HEK293 (cell line): Measurements from ENCODE around the gene TRIM33.
"Not testable (repeated sequence)": the region's sequence is repeated elsewhere in the genome, so short reads cannot be mapped to it uniquely, and the experiment has no call there.

Experiments
- CTCF ChIA-PET: fragments of 350-600 bp; formaldehyde crosslinking; extraction: SDS; loops from one replicate; lab custom pipeline; 2021; ENCODE audit warnings: antibody characterized with exemption; lab: Yijun Ruan, JAX
- POLR2A ChIA-PET: fragments of 300-600 bp; formaldehyde crosslinking; extraction: SDS; loops from one replicate; lab custom pipeline; 2020; ENCODE audit warnings: antibody characterized with exemption, inconsistent platforms; lab: Yijun Ruan, JAX
- H3K27ac ChIP-seq: fragments of 200-500 bp; sonication (Bioruptor generic); 2 replicates; pipeline ENCODE4 v1.5.1; 2014; ENCODE audit warnings: low read depth, low read length, control low read depth, inconsistent platforms; ENCODE audit errors: extremely low read depth
- H3K36me3 ChIP-seq, 2 experiments: fragments of 200-500 bp in 1 of 2; sonication (Bioruptor generic) in 1 of 2; 1 replicate in 1 of 2; 2 replicates in 1 of 2; pipeline ENCODE4 v1.5.1; 2014 to 2017; ENCODE audit warnings: inconsistent platforms in 2 of 2, low read length in 2 of 2; ENCODE audit not compliant: control insufficient read depth in 2 of 2, insufficient read depth in 1 of 2
- H3K4me1 ChIP-seq: fragments of 200-500 bp; sonication (Bioruptor generic); 2 replicates; pipeline ENCODE4 v1.5.1; 2014; ENCODE audit warnings: mild to moderate bottlenecking, low read length, inconsistent platforms; ENCODE audit not compliant: control insufficient read depth, insufficient read depth
- H3K4me3 ChIP-seq: 2 replicates; pipeline ENCODE4 v1.5.1; 2011; ENCODE audit warnings: low read depth, mild to moderate bottlenecking, control low read depth, low read length, moderate library complexity
- H3K9me3 ChIP-seq: fragments of 200-500 bp; sonication (Bioruptor generic); 2 replicates; pipeline ENCODE4 v1.5.1; 2014; ENCODE audit warnings: low read depth, low read length, inconsistent platforms; ENCODE audit not compliant: control insufficient read depth, insufficient read depth
- GLI2 ChIP-seq: fragments of 450-650 bp; formaldehyde crosslinking; IDR thresholded peaks from 2 replicates; pipeline ENCODE4; 2017; ENCODE audit warnings: missing biosample characterization, missing genetic modification characterization, low read depth, borderline replicate concordance
- KLF9 ChIP-seq: fragments of 450-650 bp; formaldehyde crosslinking; IDR thresholded peaks from 2 replicates; pipeline ENCODE4 v1.5.1; 2016; ENCODE audit warnings: missing biosample characterization, missing genetic modification characterization, low read depth
- MYNN ChIP-seq: fragments of 450-650 bp; formaldehyde crosslinking; IDR thresholded peaks from 2 replicates; pipeline ENCODE4 v1.5.1; 2016; ENCODE audit warnings: missing biosample characterization, missing genetic modification characterization, borderline replicate concordance
- PRDM6 ChIP-seq: fragments of 450-650 bp; formaldehyde crosslinking; IDR thresholded peaks from 2 replicates; pipeline ENCODE4 v1.5.1; 2017; ENCODE audit warnings: missing biosample characterization, missing genetic modification characterization
- RBAK ChIP-seq: fragments of 450-650 bp; formaldehyde crosslinking; IDR thresholded peaks from 2 replicates; pipeline ENCODE4 v1.5.1; 2016; ENCODE audit warnings: missing biosample characterization, missing genetic modification characterization
- REPIN1 ChIP-seq: fragments of 450-650 bp; formaldehyde crosslinking; IDR thresholded peaks from 2 replicates; pipeline ENCODE4 v1.5.1; 2017; ENCODE audit warnings: missing biosample characterization, missing genetic modification characterization, low read depth
- ZFHX2 ChIP-seq: fragments of 450-650 bp; formaldehyde crosslinking; conservative IDR thresholded peaks from 2 replicates; pipeline ENCODE4 v1.5.1; 2016; ENCODE audit warnings: missing biosample characterization, missing genetic modification characterization
- ZFP69B ChIP-seq: fragments of 450-650 bp; formaldehyde crosslinking; IDR thresholded peaks from 2 replicates; pipeline ENCODE4 v1.5.1; 2016; ENCODE audit warnings: missing biosample characterization, missing genetic modification characterization
- ZNF112 ChIP-seq: fragments of 450-650 bp; formaldehyde crosslinking; IDR thresholded peaks from 2 replicates; pipeline ENCODE4 v1.5.0; 2017; ENCODE audit warnings: missing biosample characterization, missing genetic modification characterization
- ZNF114 ChIP-seq: fragments of 450-650 bp; formaldehyde crosslinking; IDR thresholded peaks from 2 replicates; pipeline ENCODE4 v1.5.0; 2017; ENCODE audit warnings: missing biosample characterization, missing genetic modification characterization
- ZNF221 ChIP-seq: fragments of 450-650 bp; formaldehyde crosslinking; IDR thresholded peaks from 2 replicates; pipeline ENCODE4 v1.5.1; 2017; ENCODE audit warnings: missing biosample characterization, missing genetic modification characterization, borderline replicate concordance
- ZNF548 ChIP-seq: fragments of 450-650 bp; formaldehyde crosslinking; IDR thresholded peaks from 2 replicates; pipeline ENCODE4 v1.5.1; 2016; ENCODE audit warnings: missing biosample characterization, missing genetic modification characterization
- ZNF600 ChIP-seq: fragments of 450-650 bp; formaldehyde crosslinking; IDR thresholded peaks from 2 replicates; pipeline ENCODE4 v1.5.1; 2016; ENCODE audit warnings: missing biosample characterization, missing genetic modification characterization
- ZNF626 ChIP-seq: fragments of 450-650 bp; sonication (Bioruptor Pico); formaldehyde crosslinking; IDR thresholded peaks from 2 replicates; pipeline ENCODE4 v1.5.1; 2018; ENCODE audit warnings: missing biosample characterization, missing genetic modification characterization, inconsistent platforms
- ZNF664 ChIP-seq: fragments of 450-650 bp; formaldehyde crosslinking; IDR thresholded peaks from 2 replicates; pipeline ENCODE4 v1.5.1; 2016; ENCODE audit warnings: missing biosample characterization, missing genetic modification characterization
- ZSCAN5A ChIP-seq: fragments of 450-650 bp; formaldehyde crosslinking; IDR thresholded peaks from 2 replicates; pipeline ENCODE4 v1.5.1; 2016; ENCODE audit warnings: missing biosample characterization, missing genetic modification characterization

TRIM33 gene

GRCh38 chr1:114388432-114389003 is 122.5 kb downstream of the TRIM33 start:
- POLR2A ChIA-PET, result no interaction called here
- CTCF ChIA-PET, result interaction anchor here (0.6 kb wide), 1 partner anchor 1326 kb away, joined by 4 read pairs; no protein-coding TSS in a partner anchor

GRCh38 chr1:114387585-114387984 is 123.4 kb downstream of the TRIM33 start:
- H3K9me3 ChIP-seq, POLR2A ChIA-PET, H3K27ac ChIP-seq, H3K4me1 ChIP-seq, H3K4me3 ChIP-seq, CTCF ChIA-PET: not testable (repeated sequence)
- peaks cover 0 to 19% of the 10 kb centered on the region in 2 experiments; a peak in 1 of 3 replicates for H3K36me3 ChIP-seq

More at GRCh38 chr1:114388432-114389003, 122.5 kb downstream of the TRIM33 start:
- no peak for TF ChIP-seq MYNN (tag by site-specific recombination)
- TF ChIP-seq ZFP69B, result no peak
- no peak for TF ChIP-seq ZNF600 (tag by site-specific recombination)
- no peak for TF ChIP-seq KLF9 (tag by site-specific recombination)
- no peak for TF ChIP-seq ZNF112 (tag by site-specific recombination)
- no peak for TF ChIP-seq ZNF114 (tag by site-specific recombination)
- no peak for TF ChIP-seq ZFHX2 (tag by site-specific recombination)
- Histone ChIP-seq H3K27ac (no peak overlapping the region), H3K9me3 (no peaks in the 10 kb centered on the region), H3K4me1 (no peaks in the 10 kb centered on the region), H3K4me3 (no peak overlapping the region), H3K36me3 (peaks cover 0 to 19% of the 10 kb centered on the region in 2 experiments; a peak in 1 of 3 replicates)

GRCh38 chr1:114387010-114387360 is 124.0 kb downstream of the TRIM33 start:
- Histone ChIP-seq H3K9me3 (no peaks in the 10 kb centered on the region), H3K27ac (no peak overlapping the region), H3K4me3 (no peak overlapping the region), H3K4me1 (no peaks in the 10 kb centered on the region), H3K36me3 (peaks cover 0 to 14% of the 10 kb centered on the region in 2 experiments; a peak in 1 of 3 replicates)
- TF ChIP-seq PRDM6 (tag by site-specific recombination) (no peak), RBAK (tag by site-specific recombination) (no peak), ZNF221 (no peak), ZNF626 (no peak), ZNF548 (tag by site-specific recombination) (no peak), ZNF664 (tag by site-specific recombination) (no peak), ZSCAN5A (tag by site-specific recombination) (no peak), REPIN1 (tag by site-specific recombination) (no peak), GLI2 (tag by site-specific recombination) (no peak)
- TF ChIP-seq, all 188 proteins: peak for 0
- POLR2A ChIA-PET, result no interaction called here
- CTCF ChIA-PET, result interaction anchor here (1.1 kb wide), 1 partner anchor 23 kb away, joined by 4 read pairs; no protein-coding TSS in a partner anchor
